Measurements from ENCODE around the gene C6orf52. TPM values are rescaled to one million over a fixed set of nuclear protein-coding genes. Genes with fewer than 3 reads are reported as not detected.

C6orf52 gene
- polyA plus RNA-seq, 1 of the 3 experiments (the other 2 are of a cell fraction), result 1.4 TPM

DNA sequence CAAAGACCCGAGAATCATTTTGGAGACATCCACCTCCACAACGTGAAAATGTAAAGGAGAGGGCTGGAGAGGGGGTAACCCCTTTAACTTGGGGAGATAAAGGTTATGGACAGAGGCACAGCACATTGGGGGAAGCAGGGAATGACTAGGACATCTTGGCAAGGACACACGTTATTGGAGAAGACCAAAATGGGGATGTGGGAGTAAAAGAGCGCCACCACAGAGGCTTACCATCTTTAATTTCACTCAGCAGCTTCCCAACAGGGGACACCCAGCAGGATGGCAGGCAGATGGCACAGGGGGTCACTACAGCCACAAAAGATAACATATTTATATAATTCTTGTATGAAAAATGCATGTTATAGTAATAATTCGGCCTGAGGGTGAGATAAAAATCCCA, 9.8 kb downstream of the C6orf52 start:
- H3K9me3 ChIP-seq, result no peaks in the 10 kb centered on the region
- H3K79me2 ChIP-seq (ENCODE audit: insufficient read depth), result no peaks in the 10 kb centered on the region
- no peak overlapping the region for H3K4me2 ChIP-seq
- H3K27ac ChIP-seq (ENCODE audit: low read depth in 2 of 2, low read length in 1 of 2), result no peak overlapping the region
- no peaks in the 10 kb centered on the region for H3K9me2 ChIP-seq
- H3K27me3 ChIP-seq (ENCODE audit: insufficient read depth), result no peaks in the 10 kb centered on the region
- H4K20me1 ChIP-seq (ENCODE audit: insufficient read depth), result no peaks in the 10 kb centered on the region
- WGBS (ENCODE audit: low lambda C conversion rate), result 61% methylated on average over 5 of the region's 5 CpGs
- H3K4me3 ChIP-seq (ENCODE audit: low read depth in 2 of 2, low read length in 1 of 2), result no peak overlapping the region
- no peak overlapping the region for H3K9ac ChIP-seq
- no peaks in the 10 kb centered on the region for H3F3A ChIP-seq (replicated peaks; ENCODE audit: insufficient read depth)
- no peak overlapping the region for H2AFZ ChIP-seq (ENCODE audit: low read depth)
- no peaks in the 10 kb centered on the region for H3K4me1 ChIP-seq (ENCODE audit: control insufficient read depth in 1 of 2, insufficient read depth in 2 of 2, low read depth in 1 of 2, low read length in 1 of 2)
- DNase-seq, result no peak
- ChIA-PET POLR2A (no interaction called here), CTCF (interaction anchor here (0.6 to 1.5 kb wide), 2 partner anchors 174 to 206 kb away, joined by 3 read pairs; no protein-coding TSS in a partner anchor)
- no peak for TF ChIP-seq TEAD4 (IDR thresholded peaks at IDR 0.05; ENCODE audit: borderline replicate concordance, insufficient read depth)
- TF ChIP-seq, protein P1, sequence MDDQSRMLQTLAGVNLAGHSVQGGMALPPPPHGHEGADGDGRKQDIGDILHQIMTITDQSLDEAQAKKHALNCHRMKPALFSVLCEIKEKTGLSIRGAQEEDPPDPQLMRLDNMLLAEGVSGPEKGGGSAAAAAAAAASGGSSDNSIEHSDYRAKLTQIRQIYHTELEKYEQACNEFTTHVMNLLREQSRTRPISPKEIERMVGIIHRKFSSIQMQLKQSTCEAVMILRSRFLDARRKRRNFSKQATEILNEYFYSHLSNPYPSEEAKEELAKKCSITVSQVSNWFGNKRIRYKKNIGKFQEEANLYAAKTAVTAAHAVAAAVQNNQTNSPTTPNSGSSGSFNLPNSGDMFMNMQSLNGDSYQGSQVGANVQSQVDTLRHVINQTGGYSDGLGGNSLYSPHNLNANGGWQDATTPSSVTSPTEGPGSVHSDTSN (IDR thresholded peaks at IDR 0.05), result no peak
- no peak for TF ChIP-seq FOSL2 (IDR thresholded peaks at IDR 0.05; ENCODE audit: borderline replicate concordance, low read depth)
- no peak for TF ChIP-seq YY1 (IDR thresholded peaks at IDR 0.05; ENCODE audit: low read depth)
- TF ChIP-seq, protein P2, sequence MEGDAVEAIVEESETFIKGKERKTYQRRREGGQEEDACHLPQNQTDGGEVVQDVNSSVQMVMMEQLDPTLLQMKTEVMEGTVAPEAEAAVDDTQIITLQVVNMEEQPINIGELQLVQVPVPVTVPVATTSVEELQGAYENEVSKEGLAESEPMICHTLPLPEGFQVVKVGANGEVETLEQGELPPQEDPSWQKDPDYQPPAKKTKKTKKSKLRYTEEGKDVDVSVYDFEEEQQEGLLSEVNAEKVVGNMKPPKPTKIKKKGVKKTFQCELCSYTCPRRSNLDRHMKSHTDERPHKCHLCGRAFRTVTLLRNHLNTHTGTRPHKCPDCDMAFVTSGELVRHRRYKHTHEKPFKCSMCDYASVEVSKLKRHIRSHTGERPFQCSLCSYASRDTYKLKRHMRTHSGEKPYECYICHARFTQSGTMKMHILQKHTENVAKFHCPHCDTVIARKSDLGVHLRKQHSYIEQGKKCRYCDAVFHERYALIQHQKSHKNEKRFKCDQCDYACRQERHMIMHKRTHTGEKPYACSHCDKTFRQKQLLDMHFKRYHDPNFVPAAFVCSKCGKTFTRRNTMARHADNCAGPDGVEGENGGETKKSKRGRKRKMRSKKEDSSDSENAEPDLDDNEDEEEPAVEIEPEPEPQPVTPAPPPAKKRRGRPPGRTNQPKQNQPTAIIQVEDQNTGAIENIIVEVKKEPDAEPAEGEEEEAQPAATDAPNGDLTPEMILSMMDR (IDR thresholded peaks at IDR 0.05), result no peak
- no peak for TF ChIP-seq POLR2AphosphoS5 (IDR thresholded peaks at IDR 0.05; ENCODE audit: low read depth, low read length)
- no peaks in the 10 kb centered on the region for H3K36me3 ChIP-seq (replicated peaks in 1 of 2; ENCODE audit: control insufficient read depth in 1 of 2, insufficient read depth in 2 of 2, low read length in 1 of 2)

DNA sequence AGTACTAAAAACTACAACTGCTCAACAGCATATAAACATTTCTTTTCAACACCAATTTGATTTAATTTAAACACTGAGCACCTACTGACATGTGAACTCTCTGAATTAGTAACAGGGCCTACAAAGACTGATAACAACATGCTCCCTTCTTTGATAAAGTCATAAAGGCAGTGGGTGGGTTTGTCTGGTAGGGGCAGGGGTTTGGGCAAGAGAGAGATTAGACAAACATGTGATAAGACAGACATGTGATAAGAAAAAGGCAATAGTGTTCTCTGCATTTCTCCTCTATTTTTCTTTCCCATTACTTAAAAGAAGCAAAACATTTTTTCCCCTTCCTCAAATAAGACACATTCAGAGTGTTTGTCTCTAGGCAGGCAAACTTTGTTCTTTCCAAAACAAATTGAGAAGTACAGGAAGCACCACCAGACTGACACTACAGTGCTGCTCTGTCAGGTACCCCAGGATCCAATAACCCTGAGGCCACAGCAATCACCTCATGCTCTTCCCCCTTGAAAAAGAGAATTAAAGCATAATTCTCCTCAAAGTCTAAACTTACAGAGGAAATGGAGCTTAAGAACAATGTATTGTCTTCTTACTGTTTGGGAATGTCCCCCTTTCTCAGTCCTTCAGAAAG, 11.9 kb downstream of the C6orf52 start:
- no peak for DNase-seq
- no peak overlapping the region for H2AFZ ChIP-seq (ENCODE audit: low read depth)
- no peaks in the 10 kb centered on the region for H3K9me3 ChIP-seq
- H3K27me3 ChIP-seq (ENCODE audit: insufficient read depth), result no peaks in the 10 kb centered on the region
- H3K4me1 ChIP-seq (ENCODE audit: control insufficient read depth in 1 of 2, insufficient read depth in 2 of 2, low read depth in 1 of 2, low read length in 1 of 2), result no peaks in the 10 kb centered on the region
- no peaks in the 10 kb centered on the region for H3K79me2 ChIP-seq (ENCODE audit: insufficient read depth)
- H3K9me2 ChIP-seq, result no peaks in the 10 kb centered on the region
- H3K4me2 ChIP-seq, result no peak overlapping the region
- POLR2A ChIA-PET, result no interaction called here
- no peak overlapping the region for H3K27ac ChIP-seq (ENCODE audit: low read depth in 2 of 2, low read length in 1 of 2)
- no peak overlapping the region for H3K9ac ChIP-seq
- H4K20me1 ChIP-seq (ENCODE audit: insufficient read depth), result no peaks in the 10 kb centered on the region
- H3K4me3 ChIP-seq (ENCODE audit: low read depth in 2 of 2, low read length in 1 of 2), result no peak overlapping the region
- H3F3A ChIP-seq (replicated peaks; ENCODE audit: insufficient read depth), result no peaks in the 10 kb centered on the region
- no peaks in the 10 kb centered on the region for H3K36me3 ChIP-seq (replicated peaks in 1 of 2; ENCODE audit: control insufficient read depth in 1 of 2, insufficient read depth in 2 of 2, low read length in 1 of 2)
- CTCF ChIA-PET, result interaction anchor here (0.6 kb wide), 1 partner anchor 25 kb away, joined by 3 read pairs; no protein-coding TSS in a partner anchor
- TF ChIP-seq, protein P1 (IDR thresholded peaks at IDR 0.05), result no peak
- TF ChIP-seq RCOR1 (IDR thresholded peaks at IDR 0.05; ENCODE audit: low read length), result no peak
- no peak for TF ChIP-seq MEF2A (IDR thresholded peaks at IDR 0.05; ENCODE audit: borderline replicate concordance, low read depth)
- no peak for TF ChIP-seq POLR2AphosphoS5 (IDR thresholded peaks at IDR 0.05; ENCODE audit: low read depth, low read length)
- TF ChIP-seq, protein P3, sequence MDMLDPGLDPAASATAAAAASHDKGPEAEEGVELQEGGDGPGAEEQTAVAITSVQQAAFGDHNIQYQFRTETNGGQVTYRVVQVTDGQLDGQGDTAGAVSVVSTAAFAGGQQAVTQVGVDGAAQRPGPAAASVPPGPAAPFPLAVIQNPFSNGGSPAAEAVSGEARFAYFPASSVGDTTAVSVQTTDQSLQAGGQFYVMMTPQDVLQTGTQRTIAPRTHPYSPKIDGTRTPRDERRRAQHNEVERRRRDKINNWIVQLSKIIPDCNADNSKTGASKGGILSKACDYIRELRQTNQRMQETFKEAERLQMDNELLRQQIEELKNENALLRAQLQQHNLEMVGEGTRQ (IDR thresholded peaks at IDR 0.05; ENCODE audit: borderline replicate concordance, low read depth, low read length), result no peak
- TF ChIP-seq NFIC (IDR thresholded peaks at IDR 0.05; ENCODE audit: borderline replicate concordance), result no peak
- no peak for TF ChIP-seq RAD21 (IDR thresholded peaks at IDR 0.05; ENCODE audit: low read length)
- TF ChIP-seq YY1 (IDR thresholded peaks at IDR 0.05; ENCODE audit: low read depth), result no peak
- TF ChIP-seq JUND (IDR thresholded peaks at IDR 0.05), result no peak
- TF ChIP-seq MXI1 (IDR thresholded peaks at IDR 0.05; ENCODE audit: low read depth, low read length), result no peak
- TF ChIP-seq, protein P4, sequence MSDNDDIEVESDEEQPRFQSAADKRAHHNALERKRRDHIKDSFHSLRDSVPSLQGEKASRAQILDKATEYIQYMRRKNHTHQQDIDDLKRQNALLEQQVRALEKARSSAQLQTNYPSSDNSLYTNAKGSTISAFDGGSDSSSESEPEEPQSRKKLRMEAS (IDR thresholded peaks at IDR 0.05; ENCODE audit: low read depth), result no peak
- no peak for TF ChIP-seq ELF1 (IDR thresholded peaks at IDR 0.05)
- TF ChIP-seq EP300 (IDR thresholded peaks at IDR 0.05; ENCODE audit: borderline replicate concordance in 1 of 2, low read depth in 1 of 2, low read length in 1 of 2), result no peak
